T47D (cell line): ENCODE data around the gene EIF4A3.
"Not testable (repeated sequence)": the region's sequence is repeated elsewhere in the genome, so short reads cannot be mapped to it uniquely, and the experiment has no call there.

Experiments
- DNase-seq, 2 experiments: peaks; one replicate each; pipeline versions ENCODE4 v3.0.0 to v3.0.0-alpha.2; 2011 to 2012; ENCODE audit warnings: low read depth in 1 of 2, low spot score in 1 of 2
- JUND ChIP-seq: IDR thresholded peaks from 2 replicates; pipeline ENCODE4 v1.6.1; 2012; ENCODE audit warnings: low read depth
- in situ Hi-C: cut with HindIII; loops from 2 replicates; pipeline ENCODE4 v1.10.0; 2016; ENCODE audit warnings: low sequenced_read_pairs, low pct_unique_long_range_greater_than_20kb

The EIF4A3 gene

DNA sequence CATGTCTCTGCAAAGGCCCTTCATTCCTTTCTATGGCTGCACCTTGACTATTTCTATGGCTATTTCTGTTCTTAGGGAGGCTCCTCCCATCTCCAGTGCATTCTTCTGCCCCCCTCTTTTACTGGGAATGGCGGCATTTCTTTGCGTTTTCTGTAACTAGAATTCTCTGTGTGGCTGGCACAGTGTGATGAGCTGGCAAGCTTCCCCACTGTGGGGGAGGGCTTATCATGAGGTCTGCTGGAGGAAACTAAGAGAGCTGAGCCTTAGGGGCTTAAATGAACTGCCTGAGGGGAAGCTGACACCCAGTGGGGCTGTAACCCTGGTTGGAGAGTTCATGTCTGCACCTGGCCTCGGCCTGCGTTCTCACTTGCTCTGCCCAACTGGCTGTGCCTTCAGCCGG lies 21.4 kb upstream of the EIF4A3 start:
- in situ Hi-C loops = no loop called here
- no peak for TF ChIP-seq JUND
- DNase-seq = peak in 1 of 2 experiments; percentile 80

DNA sequence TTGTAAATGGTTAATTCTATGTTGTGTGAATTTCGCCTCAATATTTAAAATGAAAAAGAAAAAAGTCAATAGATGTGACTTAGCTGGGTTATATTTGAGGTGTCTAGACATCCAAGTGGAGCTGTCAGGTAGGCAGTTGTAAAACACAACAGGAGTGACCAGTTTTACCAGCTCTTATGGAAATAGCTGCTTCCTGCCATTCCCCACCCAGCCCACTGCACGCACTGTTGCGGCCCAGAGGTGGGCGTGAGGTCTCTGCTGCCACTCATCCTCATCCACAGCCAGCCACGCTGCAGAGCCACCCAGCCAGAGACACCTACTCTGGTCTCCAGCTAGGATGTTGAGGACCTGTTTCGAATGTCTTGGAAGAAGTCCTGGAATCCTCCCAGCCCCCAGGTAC lies 19.5 kb upstream of the EIF4A3 start:
- no peak for TF ChIP-seq JUND
- peak in 1 of 2 experiments; percentile 90 for DNase-seq
- in situ Hi-C loops = no loop called here

DNA sequence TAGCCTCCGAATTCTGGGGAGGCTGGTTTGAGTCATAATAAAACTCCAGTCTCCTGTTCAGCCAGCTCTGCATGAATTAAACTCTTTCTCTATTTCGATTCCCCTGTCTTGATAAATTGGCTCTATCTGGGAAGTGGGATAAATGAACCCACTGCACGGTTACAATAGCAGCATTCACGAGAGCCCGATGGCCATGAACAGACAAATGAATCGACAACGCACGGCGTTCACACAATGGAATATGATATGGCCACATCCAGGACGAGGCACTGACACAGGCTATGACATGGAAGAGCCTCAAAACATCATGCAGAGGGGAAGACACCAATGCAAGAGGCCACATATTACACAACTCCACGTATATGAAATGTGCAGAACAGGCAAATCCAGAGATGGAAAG lies 17.3 kb upstream of the EIF4A3 start:
- no peak for TF ChIP-seq JUND
- in situ Hi-C loops = no loop called here
- DNase-seq = no peak

DNA sequence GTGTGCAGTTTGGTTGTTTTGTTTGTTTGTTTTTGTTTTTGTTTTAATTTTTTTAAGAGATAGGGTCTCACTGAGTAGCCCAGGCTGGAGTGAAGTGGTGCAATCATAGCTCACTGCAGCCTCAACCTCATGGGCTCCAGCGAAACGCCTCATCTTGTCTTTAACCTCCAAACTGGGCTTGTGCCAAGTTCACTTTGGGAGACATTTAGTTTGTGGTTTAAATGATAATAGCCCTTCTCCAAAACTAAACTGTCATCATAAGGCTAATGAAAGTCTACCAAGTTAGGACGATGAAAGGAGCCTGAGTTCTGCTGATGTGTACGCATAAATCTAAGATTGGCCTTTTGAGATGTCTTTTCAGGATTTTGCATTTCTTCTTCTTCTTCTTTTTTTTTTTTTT lies 16.4 kb upstream of the EIF4A3 start:
- no peak for TF ChIP-seq JUND
- no peak for DNase-seq
- in situ Hi-C loops = no loop called here

DNA sequence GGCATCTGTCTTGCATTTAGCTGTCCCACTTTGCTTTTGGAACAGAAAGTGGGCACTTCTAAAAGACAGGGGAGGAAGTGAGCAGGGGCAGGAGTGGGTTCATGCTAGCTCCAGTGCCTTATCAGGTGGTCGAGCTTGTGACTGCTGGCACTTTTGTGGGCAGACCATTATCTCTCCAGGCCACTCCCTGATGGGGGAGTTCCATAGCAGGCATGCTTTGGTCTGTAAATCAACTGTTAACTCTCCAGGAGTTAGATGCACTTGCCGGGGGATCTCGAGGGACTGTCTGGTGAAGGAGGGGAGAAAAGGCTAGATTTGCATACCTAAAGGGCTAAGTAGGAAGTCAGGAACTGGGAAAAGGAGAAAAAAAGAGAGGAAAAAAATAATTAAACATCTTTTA lies 13.6 kb upstream of the EIF4A3 start:
- no peak for TF ChIP-seq JUND
- in situ Hi-C loops = no loop called here
- DNase-seq = no peak

DNA sequence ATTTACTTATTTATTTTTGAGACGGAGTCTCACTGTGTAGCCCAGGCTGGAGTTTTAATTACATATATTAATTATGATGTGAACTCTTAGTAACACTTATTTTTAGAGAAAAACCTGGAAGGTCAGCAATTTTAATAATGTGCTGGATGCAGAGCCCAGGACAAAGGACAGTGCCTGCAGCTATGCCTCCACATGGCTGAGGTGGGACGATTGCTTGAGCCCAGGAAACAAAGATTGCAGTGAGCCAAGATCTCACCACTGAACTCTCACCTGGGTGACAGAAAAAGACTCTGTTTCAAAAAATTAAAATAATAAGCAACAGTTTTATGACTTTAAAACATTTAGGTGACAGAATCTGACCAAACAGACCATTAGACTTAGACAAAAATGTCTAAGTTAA lies 11.9 kb upstream of the EIF4A3 start:
- TF ChIP-seq JUND = no peak
- DNase-seq = no peak
- in situ Hi-C loops = no loop called here

DNA sequence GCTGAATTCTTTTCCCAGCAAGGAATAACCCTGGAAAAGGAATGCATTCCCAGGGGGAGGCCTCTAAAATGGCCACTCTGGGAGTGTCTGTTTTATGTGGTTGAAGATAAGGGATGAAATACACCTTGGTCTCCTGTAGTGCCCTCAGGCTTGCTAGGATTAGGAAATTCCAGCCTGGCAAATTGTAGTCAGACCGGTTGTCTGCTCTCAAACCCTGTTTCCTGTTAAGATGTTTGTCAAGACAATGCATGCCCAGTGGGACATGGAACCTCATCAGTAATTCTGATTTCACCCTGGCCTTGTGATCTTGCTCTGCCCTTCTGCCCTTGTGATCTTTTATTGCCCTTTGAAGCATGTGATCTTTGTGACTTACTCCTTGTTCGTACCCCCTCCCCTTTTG lies 8.7 kb upstream of the EIF4A3 start:
- in situ Hi-C loops = not testable (repeated sequence)
- peak in 1 of 2 experiments; percentile 84 for DNase-seq

DNA sequence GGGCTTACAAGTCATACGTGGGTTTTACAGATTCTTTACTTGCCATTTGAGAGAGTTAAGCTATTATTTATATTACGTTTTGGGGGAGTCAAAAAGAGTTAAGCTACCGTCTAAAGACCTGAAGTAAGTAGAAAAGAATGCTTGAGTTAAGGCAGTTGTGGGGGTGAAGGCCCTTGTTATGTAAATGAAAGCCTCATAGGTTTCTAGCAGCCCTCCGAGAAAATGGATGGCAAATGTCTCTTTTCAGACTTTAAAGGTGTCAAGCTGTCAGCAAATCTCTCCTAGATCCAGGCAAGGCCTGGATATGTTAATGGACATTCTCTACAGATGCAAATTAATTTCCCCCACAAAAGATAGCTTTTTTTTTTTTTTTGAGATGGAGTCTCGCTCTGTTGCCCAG lies 7.2 kb upstream of the EIF4A3 start:
- no peak for DNase-seq
- in situ Hi-C loops = no loop called here
- TF ChIP-seq JUND = no peak

DNA sequence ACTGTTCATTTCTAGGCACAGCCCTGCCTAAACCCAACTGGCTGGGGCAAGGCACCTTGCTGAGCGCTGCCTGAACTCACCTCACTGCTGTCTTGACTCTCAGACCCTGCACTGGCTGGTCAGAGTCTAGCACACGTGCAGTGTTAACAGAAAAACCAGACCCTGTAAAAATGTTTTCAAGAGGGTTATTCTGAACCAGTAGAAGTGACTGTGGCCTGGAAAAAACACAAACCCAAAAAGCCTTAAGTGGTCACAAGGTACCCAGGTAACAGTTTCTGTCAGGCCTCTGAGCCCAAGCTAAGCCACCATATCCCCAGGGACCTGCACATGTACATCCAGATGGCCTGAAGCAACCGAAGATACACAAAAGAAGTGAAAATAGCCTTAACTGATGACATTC lies 6.1 kb upstream of the EIF4A3 start:
- no peak for DNase-seq
- in situ Hi-C loops = no loop called here
- no peak for TF ChIP-seq JUND

DNA sequence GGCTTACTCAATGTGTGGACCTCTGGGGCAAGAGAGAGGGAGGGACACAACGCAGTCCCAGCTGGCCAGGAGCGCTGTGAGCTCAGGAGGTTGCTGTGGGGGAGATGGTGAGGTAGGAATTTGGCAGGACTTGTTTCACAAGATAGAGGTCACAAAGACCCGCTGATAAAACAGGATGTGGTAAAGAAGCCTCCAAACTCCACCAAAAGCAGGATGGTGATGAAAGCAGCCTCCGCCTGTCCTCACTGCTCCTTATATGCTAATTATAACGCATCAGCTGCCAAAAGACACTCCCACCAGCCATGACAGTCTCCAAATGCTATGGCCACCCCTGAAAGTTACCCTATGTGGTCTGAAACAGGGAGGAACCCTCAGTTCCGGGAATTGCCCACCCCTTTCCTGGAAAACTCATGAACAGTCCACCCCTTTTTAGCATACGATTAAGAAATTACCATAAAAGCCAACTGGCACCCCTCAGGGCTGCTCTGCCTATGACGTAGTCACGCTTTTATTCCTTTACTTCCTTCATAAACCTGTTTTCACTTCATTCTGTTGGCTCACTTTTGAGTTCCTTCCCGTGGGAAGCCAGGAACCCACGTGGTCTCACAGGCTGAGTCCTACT lies 5.3 kb upstream of the EIF4A3 start:
- in situ Hi-C loops = no loop called here
- peak in 1 of 2 experiments; percentile 62 for DNase-seq
- TF ChIP-seq JUND = no peak

DNA sequence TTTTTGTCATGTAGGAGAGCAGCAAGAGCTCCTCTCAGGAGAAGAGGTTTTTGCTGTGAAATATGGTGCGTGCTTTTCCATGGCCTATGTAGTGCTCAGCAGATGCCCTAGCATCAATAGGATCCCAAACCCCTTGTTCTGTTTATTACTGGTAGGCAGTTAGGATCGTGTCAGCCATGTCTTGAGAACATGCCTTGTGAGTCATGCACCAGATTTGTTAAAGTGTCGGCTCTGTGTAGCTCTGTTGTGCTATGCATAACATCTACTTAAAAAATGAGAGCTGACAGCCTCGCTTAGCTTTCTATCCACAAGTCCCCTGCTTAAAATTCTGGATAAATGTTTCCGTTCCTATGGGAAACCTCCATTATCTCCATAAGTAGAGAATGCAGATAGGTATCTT lies 4.4 kb upstream of the EIF4A3 start:
- TF ChIP-seq JUND = no peak
- DNase-seq = no peak
- in situ Hi-C loops = no loop called here

DNA sequence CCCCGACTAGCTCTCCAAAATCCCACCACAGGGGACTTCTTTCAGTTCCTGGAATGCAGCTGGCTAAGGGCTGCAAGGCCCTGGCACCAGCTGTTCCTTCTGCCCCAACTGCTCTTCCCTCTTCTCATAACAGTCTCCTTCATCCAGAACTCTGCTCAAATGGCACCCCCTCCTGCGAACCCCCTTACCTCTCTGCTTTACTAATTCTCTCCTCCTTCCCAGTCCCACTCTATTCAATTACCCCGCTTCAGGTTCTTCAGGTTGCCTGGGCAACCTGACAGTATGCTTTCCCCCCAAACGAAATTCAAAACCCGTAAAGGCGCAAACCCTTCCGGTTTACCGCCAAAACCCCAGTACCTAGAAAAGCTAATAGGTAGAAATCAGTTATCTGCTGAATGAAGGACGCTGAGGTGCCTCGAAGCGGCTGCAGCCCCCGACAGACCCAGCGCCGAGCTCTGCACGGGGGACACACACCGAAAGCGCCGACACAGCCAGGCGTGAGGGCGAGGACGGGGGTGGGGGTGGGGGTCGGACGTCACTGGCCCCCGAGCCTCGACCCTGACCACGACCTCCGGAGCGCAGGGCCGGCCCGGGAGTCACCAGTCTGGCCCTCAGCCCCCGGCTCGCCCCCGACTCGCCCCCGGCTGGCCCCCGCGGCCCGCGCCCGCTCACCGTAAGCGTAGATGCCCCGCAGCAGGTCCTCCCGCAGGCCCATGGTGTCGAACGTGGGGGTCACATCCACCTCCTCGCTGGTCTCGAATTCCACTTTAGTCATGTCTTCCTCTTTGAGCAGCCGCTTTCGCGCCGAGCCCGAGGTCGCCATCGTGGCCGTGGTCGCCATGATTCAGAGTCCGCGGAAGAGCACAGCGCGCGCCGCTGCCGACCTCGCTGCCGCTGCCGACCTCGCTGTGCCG lies 550 bp downstream of the EIF4A3 start:
- in situ Hi-C loops = no loop called here
- no peak for DNase-seq
- no peak for TF ChIP-seq JUND

DNA sequence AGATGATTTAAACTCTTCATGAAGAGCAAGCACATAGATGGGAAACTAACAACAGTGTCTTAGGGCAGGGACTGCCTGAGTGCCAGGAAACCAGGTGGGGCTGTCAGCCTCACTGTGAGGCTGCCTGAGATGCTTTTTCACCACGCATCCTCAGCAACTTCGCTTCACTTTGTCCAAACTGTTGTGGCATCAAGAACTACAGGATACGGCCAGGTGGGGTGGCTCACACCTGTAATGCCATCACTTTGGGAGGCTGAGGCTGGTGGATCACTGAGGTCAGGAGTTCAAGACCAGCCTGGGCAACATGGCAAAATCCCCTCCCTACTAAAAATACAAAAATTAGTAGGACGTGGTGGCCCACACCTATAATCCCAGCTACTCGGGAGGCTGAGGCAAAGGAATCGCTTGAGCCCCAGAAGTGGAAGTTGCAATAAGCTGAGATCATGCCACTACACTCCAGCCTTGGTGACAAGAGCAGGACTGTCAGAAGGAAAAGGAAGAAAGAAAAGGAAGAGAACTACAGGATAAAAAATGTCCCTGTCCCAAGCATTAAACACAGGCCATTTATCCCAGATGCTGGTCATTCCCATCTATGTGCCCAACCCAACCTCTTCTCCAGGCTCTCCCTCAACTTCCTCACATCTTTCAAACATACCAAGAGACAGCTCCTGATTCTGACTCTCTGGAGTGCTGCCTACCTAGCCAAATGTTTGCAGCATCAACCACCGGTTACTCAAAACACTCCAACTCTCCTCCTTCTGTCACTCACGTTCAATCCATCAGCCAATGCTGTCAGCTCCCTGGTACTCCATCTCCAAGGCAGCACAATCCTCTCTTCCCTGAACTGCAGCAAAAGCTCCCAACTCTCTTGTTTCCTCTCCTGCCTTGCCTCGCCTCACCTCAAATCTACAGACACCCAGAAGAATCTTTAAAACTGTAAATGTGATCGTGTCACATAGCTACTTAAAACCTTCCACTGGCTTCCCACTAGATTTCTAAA lies 1.6 kb downstream of the EIF4A3 start:
- peak in 1 of 2 experiments; percentile 44 for DNase-seq
- no peak for TF ChIP-seq JUND
- in situ Hi-C loops = no loop called here
